Pulmonary artery endothelial cell (primary cell): ENCODE results near the gene FBXW7. TPM values are rescaled to one million over a fixed set of nuclear protein-coding genes. Genes with fewer than 3 reads are reported as not detected.

Experiments used
- DNase-seq: peaks from one replicate; pipeline ENCODE4 v3.0.0-alpha.2; 2011; ENCODE audit warnings: low read depth, low spot score
- total RNA-seq: library from RNA; depleted of rRNA; stranded (reverse); fragments of >200 nt; gene quantifications from 2 replicates; pipeline ENCODE4 v1.2.3, GENCODE V29; 2014

FBXW7 gene
- total RNA-seq, 1 donor from 2014 or later, result 65.2 TPM

DNA sequence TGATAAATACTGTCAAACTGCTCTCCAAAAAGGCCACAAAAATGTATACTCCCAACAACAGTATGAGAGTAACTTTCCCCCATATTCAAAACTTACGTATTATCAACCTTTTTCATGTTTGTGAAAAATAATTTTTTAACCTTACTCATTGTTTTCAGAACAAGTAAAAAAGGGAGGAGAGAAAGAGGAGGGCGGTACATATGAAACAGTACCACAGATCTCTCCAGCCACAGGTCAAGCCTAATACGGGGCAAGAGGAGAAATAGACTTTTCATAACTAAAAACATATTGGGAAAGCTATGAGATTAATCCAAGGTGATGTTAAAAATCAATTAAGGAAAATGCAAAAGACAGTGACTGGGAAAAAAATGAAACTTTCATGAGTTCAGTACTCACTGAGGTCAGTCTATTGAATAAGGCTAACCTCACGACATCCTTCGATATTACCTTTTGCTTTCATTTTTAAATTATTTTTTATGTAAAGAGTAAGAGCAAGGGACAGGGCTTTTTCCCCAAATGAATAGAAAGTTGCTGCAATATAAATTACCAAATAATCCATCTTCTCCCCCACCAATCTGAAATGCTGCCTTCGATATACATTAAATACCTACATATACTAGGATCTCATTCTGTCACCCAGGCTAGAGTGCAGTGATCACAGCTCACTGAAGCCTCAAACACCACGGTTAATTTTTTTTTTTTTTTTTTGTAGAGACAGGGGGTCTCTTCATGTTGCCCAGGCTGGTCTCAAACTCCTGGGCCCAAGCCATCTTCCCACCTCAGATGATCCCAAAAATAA, 25.3 kb downstream of the FBXW7 start:
- DNase-seq, result no peak

DNA sequence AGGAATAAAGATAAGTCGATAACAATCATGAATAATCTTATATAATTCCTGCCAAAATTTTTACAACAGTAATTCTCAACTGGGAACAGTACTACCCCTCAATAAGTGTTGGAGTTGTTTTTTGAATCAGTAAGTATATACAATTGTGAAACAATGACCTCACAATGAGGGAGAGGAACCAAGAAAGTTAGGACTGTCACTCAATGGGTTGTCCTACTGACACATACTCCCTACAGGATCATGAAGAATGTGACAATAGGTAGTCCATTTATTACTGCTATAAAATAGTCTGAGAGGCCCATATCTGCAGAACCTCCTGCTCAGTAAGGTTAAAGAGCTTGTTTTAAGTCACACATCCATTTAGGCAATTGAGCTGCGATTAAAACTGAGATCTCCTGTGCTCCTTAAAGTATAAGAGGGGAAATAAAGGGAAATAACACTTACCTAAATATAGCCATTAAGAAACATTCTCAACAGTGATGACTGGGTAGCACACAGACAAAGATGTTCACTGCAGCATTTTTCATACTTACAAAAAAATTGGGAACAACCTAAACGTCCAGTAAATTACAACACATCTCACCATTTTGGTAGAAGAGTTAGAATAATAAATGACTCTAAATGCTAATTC, 26.2 kb downstream of the FBXW7 start:
- no peak for DNase-seq

DNA sequence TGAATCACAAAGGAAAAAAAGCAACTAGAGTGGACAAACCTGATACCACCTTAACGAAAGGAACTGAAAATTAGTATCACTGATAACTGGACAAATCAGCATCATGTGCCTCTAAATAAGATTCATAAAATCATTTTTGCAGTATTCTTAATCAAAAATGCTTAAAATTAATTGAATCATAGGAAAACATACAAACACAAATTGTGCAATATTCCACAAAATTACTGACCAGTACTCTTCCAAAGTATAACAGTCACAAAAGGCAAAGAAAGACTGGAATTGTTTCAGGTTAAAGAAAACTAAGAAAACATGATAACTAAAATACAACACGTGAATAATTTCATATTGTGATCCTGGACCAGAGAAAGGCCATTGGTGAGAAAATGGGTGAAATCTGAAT, 27.1 kb downstream of the FBXW7 start:
- DNase-seq, result no peak

DNA sequence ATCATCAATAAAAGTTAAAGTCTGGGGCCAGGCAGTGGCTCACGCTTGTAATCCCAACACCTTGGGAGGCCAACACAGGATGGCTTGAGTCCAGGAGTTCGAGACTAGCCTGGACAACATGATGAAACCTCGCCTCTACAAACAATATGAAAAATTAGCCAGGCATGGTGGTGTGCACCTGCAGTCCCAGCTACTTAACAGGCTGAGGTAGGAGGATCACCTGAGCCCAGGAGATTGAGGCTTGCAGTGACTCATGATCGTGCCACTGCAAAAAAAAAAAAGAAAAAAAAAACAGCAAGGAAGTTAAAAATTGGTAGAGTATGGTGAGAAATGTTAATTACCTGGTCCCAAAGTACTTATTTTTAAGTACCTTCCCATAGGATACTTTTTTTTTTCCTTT, 27.5 kb downstream of the FBXW7 start:
- no peak for DNase-seq

DNA sequence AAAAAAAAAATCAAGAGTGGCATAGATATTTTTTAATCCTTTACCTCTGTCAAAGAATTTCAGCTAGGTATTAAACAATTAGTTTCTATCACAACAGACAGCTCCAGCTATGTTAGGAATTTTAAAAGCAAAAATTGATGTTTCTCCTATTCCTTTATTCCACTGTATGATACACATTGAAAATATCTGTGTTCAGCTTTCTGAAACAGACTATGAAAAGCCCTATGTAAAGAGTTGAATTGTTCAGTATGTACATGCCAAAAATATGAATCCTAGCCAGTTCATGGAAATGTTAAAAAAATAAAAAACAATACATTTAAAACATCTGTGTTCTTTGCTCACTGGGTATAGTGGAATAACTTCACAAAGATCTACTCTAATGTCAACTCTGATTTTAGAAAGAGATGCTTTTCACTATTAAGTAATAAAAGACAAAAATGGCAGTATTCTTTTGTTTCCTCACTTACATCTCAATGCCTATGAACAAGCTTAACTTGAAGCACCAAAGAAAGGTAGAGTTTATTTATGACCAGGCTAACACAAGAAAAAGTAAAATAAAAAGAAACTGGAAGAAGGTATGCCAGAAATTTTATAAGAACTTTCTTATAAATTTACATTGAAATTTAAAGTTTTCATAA, 32.1 kb downstream of the FBXW7 start:
- no peak for DNase-seq

DNA sequence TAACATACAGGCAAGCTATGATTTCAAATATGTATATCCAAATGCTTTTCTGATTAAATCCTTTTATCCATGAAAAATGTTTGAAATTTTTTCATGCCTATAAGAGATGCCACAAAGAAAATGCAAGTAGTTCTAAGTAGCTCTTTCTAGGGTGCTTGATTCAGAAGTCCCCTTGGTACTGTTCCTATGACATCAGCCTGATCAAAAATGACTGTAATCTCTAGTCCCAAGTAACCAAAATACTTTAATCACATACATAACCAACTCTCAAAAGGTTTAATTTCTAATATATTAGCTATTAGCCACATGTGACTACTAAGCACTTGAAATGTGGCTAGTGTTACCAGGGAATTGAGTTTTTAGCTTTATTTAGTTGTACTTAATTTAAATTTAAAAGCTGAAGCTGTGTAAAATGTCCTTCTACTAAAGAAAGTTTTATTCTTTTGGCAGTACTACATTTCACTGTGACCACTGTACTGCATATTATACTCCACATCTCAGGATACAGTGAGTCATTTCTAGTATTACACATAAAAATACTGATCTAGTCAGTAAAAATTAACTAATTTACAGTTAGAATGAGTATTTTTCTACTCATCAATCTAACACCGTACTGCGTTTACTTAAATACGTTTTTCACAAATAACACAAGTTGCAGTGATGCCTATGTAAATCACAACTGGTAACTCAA, 33.9 kb downstream of the FBXW7 start:
- no peak for DNase-seq

DNA sequence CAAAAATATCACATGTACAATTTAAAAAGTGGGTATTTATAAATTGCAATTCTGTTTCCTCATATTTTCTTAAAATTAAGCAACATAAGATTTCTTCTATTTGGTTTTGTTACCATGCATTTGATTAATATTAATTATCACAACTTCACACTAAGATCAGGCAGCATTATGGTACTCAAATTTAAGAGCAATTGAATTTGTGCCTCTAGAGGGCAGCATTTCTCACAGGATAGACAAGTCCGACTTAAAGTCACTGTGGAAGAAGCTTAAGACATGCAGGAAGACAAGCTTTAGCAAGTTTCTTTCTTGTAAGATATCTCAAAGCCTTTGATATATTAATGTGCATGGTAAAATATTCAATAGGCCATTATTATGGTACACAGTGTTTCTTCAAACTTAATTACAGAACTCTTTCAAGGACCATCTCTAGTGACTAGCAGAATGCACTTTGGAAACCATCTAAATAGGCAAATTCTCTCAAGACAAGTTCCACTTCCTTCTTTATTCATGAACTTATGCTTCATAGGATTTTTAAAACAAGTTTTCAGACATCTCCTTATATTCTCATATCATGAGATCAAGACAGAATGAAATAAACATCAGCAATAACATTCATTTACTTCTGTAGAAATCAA, 35.0 kb downstream of the FBXW7 start:
- DNase-seq, result peak; percentile 76

DNA sequence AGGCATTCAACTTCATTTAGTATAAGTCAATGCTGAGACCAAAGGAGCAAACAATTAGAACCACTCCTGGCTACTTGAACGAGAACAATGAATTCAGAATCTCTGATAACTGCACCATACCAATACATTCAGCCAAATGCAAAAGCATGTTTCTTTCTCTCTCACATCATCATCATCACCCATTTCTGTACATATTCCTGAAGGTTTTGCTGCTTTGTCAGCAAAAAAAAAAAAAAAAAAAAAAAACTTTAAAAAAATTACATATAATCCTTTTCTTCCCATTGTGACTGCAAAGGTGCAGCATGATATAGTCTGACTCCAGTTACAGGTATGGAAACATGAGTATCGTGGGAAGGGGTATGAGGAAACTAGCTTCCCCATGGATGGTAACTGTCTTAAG, 35.6 kb downstream of the FBXW7 start:
- no peak for DNase-seq

DNA sequence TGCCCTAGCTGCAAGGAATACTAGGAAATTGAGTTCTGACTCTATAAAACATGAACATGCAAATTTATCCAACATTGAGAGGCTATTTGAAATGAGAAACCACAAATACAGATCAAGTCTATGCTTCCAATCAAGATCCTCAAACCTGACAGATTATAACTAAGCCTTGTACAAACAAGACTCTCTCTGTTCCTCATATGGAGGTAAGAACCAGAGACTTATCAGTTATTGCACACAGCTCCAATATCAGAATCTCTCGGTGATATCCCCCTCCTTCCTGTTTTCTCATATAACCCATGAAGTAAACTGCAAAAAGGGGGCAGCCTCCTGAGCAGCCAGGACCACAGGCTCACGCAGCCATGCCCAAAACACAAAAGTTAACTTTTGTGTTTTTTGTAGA, 36.5 kb downstream of the FBXW7 start:
- DNase-seq, result no peak

DNA sequence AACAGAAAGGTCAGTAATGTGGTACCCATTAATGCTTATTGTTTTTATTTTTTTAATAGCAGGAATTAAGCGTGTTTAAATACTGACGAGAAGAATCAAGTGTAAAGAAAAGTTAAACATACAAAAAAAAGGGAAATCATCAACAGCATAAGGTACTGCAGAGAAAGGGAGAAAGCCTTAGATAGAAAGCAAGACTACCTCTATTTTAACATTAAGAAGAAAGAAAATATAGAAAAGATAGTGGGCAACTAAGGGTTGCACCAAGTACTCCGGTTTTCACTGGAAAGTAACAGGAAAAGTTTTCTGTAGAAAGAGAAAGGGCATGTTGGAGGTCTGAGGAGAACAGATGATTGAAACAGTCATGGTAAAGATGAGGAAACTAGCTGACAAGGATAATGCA, 41.9 kb downstream of the FBXW7 start:
- no peak for DNase-seq

DNA sequence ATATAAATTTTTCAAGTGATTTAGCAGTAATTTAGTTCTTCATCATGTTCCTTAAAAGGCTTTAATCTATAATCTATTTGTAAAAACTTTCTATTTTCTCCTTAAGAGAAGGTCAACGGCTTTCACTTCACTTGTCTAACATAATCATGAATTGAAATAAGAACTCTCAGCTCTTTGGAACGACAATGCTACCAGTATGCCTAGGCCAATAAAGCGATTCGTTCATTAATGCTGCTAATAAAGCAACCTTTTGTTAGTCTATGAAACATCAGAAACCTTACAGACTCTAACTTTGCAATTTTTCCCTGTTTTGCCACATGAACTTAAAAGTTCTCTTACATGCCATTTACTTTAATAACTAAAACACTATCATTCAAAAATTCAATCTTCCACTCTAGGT, 47.6 kb downstream of the FBXW7 start:
- no peak for DNase-seq

DNA sequence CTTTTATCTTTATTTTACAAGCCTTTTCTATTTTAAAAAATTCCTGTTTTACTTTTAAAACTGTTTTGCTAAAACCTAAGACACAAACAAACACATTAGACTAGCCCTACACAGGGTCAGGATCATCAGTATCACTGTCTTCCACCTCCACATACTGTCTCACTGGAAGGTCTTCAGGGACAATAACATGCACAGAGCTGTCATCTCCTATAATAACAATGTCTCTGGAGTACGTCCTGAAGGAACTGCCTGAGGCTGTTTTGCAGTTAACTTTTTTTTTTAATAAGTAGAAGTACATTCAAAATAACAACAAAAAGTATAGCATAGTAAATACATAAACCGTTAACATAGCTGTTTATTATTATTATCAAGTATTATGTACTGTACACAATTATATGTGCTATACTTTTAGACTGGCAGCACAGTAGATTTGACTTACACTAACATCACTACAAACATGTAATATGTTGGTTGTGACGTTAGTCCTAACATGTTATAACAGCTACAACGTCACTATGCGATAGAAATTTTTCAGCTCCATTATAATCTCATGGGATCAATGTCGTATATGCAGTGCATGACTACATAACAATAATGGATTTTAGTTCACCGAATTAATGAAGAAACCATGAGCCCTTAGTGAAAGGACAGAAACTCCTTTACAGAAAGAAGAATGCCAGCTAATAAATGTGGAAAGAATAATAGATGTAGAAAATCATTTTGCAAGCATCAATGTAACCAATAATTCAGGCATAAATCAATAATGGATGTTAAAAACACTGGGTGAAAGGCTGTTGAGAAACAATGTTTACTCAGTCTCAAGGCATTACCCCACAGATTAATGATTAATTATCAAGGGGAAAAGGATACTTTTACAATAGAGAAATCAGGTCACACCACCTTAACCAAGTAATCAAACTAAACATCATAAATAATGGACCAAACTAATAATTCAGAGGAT, 49.2 kb downstream of the FBXW7 start:
- no peak for DNase-seq

DNA sequence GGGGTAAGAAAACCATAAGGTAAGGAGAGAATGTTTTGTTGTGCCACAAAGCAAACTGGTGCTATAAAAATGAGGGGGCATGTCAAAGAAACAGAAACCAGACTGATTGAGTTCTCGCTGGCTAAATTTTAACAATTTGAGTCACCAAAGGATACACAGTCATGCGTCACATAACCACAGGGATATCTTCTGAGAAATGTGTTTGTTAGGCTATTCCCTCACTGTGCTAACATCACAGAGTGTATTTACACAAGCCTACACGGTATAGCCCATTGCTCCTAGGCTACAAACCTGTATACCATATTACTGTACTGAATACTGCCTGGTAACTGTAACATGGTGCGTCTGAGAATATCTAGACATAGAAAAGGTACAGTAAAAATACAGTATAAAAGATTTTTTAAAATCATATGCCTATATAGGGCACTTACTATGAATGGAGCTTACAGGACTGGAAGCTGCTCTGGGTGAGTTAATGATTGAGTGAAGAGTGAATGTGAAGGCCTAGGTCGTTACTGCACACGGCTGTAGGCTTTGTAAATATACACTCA, 50.1 kb downstream of the FBXW7 start:
- no peak for DNase-seq

DNA sequence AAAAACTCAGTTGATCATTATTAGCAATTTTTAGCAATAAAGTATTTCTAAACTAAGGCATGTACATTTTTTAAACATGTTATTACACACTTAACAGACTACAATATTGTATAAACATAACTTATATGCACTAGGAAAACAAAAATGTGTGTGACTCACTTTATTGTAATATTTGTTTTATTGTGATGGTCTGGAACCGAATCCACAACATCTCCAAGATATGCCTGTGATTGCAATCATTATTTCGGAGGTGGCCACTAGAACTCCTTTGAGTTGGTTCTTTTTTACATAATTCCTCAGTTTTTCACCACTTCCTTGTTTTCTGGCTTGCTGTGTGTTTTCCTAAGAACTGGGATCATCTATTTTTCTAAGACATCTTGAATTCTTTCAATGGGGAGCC, 53.7 kb downstream of the FBXW7 start:
- DNase-seq, result no peak

DNA sequence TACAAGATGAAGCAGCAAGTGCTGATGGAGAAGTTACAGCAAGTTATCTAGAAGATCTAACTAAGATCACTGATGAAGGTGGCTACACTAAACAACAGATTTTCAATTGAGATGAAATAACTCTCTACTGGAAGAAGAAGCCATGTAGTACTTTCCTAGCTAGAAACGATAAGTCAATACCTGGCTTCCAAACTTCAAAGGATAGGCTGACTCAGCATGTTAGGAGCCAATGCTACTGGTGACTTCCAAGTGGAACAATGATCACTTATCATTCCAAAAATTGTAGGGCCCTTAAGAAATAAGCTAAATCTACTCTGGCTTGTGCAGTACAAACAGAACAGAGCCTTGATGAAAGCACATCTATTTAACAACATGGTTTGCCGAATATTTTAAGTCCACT, 55.0 kb downstream of the FBXW7 start:
- DNase-seq, result no peak

DNA sequence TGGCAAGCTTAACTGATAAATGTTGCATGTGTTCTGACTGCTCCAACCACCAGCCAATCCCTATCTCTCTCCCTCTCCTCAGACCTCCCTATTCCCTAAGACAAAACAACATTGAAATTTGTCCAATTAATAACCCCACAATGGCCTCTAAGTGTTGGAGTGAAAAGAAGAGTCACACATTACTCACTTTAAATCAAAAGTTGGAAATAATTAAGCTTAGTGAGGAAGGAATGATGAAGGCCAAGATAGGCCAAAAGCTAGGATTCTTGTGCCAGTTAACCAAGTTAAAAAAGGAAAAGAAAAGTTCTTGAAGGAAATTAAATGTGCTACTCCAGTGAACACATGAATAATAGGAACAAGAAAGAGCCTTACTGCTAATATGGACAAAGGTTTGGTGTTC, 55.6 kb downstream of the FBXW7 start:
- DNase-seq, result no peak

DNA sequence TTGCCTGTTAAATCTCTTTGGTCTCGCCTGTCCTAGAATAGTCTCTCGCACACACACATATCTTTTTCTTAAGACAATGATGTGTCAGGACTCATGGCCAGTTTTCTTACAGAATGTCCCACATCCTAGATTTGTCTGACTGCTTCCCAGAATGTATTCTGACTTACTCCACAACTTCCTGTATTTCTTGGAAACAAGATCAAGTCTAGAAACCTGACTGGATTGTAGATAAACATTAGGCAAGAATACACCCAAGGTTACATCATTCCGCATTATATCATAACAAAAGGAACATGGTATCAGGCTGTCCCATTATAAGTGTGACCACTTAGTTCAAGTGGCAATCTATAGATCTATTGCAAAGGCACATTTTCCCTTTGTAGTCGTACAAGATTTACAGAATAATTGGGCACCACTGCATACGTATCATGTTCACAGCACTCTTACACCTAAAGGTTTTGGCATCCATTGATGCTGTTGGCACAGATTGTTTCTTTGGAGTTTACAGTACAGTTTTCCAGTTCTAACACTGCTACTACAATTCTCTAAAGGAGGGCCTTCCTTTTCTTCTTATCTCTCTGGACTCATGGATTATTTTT, 56.4 kb downstream of the FBXW7 start:
- DNase-seq, result peak; percentile 39

DNA sequence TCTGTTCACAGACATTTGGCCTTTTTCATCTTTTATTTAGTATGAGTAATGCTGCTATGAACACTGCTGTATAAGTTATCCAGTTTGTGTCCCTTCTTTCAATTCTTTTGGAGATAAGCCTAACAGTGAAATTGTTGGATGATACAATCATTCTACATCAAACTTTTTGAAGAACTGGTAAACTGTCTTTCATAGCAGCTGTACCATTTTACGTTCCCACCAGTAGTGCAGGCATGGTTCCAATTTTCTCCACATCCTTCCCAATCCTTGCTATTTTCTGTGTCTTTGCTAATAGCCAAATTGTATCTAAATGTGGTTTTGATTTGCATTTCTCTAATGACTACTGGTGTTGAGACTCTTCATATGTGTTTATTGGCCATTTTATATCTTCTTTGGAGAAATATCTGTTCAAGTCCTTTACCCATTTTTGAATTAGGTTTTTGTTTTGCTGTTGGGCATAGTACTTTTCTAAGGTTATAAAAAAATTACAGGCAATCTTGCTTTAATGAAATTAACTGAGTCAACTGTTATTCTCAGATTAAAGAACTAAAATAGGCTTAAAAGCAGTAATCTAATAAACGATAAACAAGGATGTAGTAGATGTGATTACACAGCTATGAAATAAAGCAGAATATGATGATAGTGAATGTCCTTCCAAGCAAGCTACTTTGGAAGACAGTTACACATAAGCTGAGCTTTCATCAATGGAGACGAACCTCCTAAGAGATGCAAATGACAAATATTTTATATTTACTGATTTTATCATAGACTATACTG, 57.2 kb downstream of the FBXW7 start:
- no peak for DNase-seq

DNA sequence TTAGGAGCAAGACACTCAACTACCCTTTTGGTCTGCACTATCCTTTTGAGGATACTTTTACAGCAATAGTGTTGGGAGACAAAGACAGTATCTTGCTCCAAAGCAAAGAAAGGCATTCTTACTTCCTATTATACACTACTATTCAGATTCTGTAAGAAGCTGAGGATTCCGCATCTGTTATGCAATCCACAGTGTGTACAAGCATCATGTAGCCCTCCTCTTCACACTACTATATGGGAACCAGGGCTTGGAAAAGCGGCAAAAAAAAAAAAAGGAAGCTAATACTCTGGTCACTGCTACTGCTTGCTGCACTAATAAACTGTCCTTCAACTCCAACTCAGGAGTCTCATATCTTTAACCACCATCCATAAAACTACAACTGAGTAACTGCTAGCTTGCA, 59.1 kb downstream of the FBXW7 start:
- no peak for DNase-seq
